Colonic mucosa (tissue), 4 donors: ENCODE results near the gene MELK. TPM values are rescaled to one million over a fixed set of nuclear protein-coding genes. Genes with fewer than 3 reads are reported as not detected.

Experiments
- DNase-seq: peaks from one replicate; pipeline ENCODE4 v3.0.0-alpha.2; 2020
- H3K27ac ChIP-seq: fragments of 200-600 bp; one replicate; pipeline ENCODE4 v1.8.0; 2021
- H3K27me3 ChIP-seq: fragments of 200-600 bp; one replicate; pipeline ENCODE4 v1.8.0; 2021
- H3K36me3 ChIP-seq: fragments of 200-600 bp; one replicate; pipeline ENCODE4 v1.8.0; 2021
- H3K4me1 ChIP-seq: fragments of 200-600 bp; one replicate; pipeline ENCODE4 v1.8.0; 2021; ENCODE audit warnings: mild to moderate bottlenecking
- H3K4me3 ChIP-seq: fragments of 200-600 bp; one replicate; pipeline ENCODE4 v1.8.0; 2021
- H3K9ac ChIP-seq, 2 donors: one replicate each; pipeline ENCODE4 v1.7.0; 2013; ENCODE audit warnings: control low read depth in 2 of 2, low read depth in 2 of 2, low read length in 2 of 2
- H3K9me3 ChIP-seq: fragments of 200-600 bp; one replicate; pipeline ENCODE4 v1.8.0; 2021
- intact Hi-C: fragments of 100-400 bp; cut with DNase I; formaldehyde crosslinking; loops from one replicate; pipeline ENCODE4 v1.14.1; 2022
- total RNA-seq, 2 donors: library from RNA; stranded (reverse); fragmentation: NEBNext Ultra II Directional in 1 of 2; extraction: Animal tissue kit (Norgen Biotek cat#: 25700) in 1 of 2; gene quantifications; one replicate each; pipeline ENCODE4 v1.2.1, GENCODE V29; 2021
- TF ChIP-seq, protein P1 (sequence below): fragments of 200-600 bp; IDR thresholded peaks from one replicate; pipeline ENCODE4 v1.8.0; 2022; ENCODE audit warnings: antibody characterized with exemption, mild to moderate bottlenecking
- donor health status: healthy.
- donor health status: DM: no; HTN: no; CAD: no.
- donor health status: DM: no; HTN: no; CAD: no.

Gene MELK
- total RNA-seq, 2 donors from 2014 or later = 11.9 to 39.8 TPM

DNA sequence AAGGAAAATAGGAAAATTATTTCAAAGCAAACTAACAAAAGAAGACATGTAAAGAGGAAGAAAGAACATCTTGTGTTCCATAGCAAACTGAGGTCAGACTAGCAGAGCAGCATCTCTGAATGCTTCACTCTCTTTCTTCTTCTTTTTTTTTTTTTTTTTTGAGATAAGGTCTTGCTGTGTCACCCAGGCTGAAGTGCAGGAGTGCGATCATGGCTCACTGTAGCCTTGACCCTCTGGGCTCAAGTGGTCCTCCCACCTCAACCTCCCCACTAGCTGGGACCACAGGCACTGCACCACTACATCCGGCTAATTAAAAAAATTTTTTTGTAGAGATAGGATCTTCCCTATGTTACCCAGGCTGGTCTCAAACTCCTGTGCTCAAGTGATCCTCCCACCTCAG is 36.6 kb downstream of the MELK start:
- H3K27ac ChIP-seq = no peak overlapping the region
- intact Hi-C loops = no loop called here

DNA sequence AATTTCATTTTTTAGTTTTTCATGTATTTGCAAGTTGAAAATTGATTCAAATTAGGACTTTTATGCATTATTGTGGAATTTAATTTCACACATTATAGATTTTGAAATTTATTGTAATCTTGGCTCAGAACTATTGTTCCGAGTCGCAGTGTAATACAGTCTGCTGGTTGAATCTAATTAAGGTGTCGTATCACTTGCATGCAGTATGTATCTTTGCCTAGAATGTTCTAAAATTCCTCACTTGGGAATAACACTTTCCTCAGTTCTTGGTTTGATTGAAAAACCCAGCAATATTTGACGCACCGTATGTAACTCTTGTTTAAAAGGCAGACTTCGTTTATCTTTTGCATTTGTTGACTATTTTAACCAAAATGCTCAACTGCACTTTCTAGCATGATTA is 49.4 kb downstream of the MELK start:
- H3K27ac ChIP-seq = no peak overlapping the region
- H3K9me3 ChIP-seq = no peaks in the 10 kb centered on the region
- H3K36me3 ChIP-seq = no peaks in the 10 kb centered on the region
- H3K27me3 ChIP-seq = no peaks in the 10 kb centered on the region
- no peaks in the 10 kb centered on the region for H3K4me1 ChIP-seq
- intact Hi-C loops = no loop called here
- no peak overlapping the region for H3K4me3 ChIP-seq
- DNase-seq = no peak
- TF ChIP-seq, protein P1, sequence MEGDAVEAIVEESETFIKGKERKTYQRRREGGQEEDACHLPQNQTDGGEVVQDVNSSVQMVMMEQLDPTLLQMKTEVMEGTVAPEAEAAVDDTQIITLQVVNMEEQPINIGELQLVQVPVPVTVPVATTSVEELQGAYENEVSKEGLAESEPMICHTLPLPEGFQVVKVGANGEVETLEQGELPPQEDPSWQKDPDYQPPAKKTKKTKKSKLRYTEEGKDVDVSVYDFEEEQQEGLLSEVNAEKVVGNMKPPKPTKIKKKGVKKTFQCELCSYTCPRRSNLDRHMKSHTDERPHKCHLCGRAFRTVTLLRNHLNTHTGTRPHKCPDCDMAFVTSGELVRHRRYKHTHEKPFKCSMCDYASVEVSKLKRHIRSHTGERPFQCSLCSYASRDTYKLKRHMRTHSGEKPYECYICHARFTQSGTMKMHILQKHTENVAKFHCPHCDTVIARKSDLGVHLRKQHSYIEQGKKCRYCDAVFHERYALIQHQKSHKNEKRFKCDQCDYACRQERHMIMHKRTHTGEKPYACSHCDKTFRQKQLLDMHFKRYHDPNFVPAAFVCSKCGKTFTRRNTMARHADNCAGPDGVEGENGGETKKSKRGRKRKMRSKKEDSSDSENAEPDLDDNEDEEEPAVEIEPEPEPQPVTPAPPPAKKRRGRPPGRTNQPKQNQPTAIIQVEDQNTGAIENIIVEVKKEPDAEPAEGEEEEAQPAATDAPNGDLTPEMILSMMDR = no peak
- H3K9ac ChIP-seq = no peak overlapping the region

More for the DNA sequence above, 36.6 kb downstream of the MELK start:
- Histone ChIP-seq H3K36me3 (no peaks in the 10 kb centered on the region), H3K4me1 (no peaks in the 10 kb centered on the region), H3K9ac (no peak overlapping the region), H3K9me3 (no peaks in the 10 kb centered on the region), H3K27me3 (no peaks in the 10 kb centered on the region), H3K4me3 (no peak overlapping the region)
- TF ChIP-seq, protein P1 = no peak
- no peak for DNase-seq

DNA sequence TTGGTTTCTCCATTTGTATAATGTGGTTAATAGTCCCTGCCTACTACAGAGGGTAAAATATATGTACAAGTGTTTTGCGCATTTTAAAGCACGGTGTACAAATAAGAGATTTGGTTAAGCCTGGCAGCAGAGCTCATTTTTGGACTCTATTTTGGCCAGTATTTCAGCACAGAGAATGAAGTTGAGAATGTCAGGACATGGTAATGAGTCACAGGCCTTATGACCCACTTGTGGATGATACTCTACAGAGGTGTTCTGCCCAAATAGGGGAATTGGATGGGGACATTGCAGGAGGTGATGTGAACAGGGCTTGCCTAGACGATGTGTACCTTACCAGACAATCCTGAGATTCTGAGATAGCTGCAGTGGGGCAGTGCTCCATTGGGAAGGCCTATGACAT is 50.6 kb downstream of the MELK start:
- no peak for DNase-seq
- Histone ChIP-seq H3K36me3 (no peaks in the 10 kb centered on the region), H3K4me3 (no peak overlapping the region), H3K27me3 (no peaks in the 10 kb centered on the region), H3K9ac (no peak overlapping the region), H3K9me3 (no peaks in the 10 kb centered on the region), H3K27ac (no peak overlapping the region), H3K4me1 (no peaks in the 10 kb centered on the region)
- intact Hi-C loops = no loop called here
- TF ChIP-seq, protein P1 = no peak

DNA sequence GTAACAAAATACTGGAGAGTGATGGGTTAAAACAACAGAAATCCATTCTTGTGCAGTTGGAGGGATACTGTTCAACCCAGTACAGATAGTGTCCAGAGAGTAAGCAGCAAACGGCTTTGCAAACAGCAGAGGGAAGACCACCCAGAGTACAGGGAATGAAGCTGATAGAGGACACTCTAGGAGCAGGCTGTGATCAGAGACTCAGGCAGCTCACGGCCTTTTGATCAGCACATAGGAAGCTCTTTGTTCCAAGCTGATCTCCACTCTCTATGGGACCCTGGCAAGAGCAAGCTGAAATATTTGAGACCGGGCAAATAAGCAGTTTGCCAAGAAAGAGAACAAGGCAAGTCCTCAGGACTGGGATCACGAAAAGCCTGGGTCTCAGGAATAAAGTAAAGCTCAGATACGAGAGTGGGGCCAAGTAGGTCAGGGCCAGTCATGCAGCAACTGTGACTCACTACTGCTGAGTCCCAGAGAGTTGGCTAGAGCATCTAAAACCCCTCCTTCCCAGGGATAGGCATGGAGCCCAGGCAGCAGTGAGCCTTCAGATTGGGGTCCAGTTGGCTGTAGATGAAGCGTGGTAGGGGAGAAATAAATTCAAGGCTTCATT is 52.4 kb downstream of the MELK start:
- Histone ChIP-seq H3K9ac (no peak overlapping the region), H3K27me3 (no peaks in the 10 kb centered on the region), H3K4me1 (no peaks in the 10 kb centered on the region), H3K9me3 (no peaks in the 10 kb centered on the region), H3K27ac (no peak overlapping the region), H3K36me3 (no peaks in the 10 kb centered on the region), H3K4me3 (no peak overlapping the region)
- no peak for DNase-seq
- intact Hi-C loops = no loop called here
- TF ChIP-seq, protein P1 = no peak

DNA sequence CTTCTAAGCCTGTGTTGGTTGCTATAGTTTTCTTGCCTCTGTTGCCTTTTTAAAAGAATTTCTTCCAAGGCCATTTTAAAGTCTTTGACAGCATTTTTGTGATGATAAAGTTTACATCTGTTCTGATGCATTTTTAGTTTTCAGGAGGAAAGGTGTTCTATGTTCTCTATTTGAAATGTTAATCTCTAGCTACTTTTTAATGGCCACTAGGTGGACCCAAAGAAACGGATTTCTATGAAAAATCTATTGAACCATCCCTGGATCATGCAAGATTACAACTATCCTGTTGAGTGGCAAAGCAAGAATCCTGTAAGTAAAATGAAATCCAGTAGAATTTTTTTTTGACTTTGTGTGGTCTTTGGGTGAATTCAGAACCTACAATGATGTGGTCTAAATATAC is 60.2 kb downstream of the MELK start:
- Histone ChIP-seq H3K9me3 (no peaks in the 10 kb centered on the region), H3K36me3 (no peaks in the 10 kb centered on the region), H3K27me3 (no peaks in the 10 kb centered on the region), H3K9ac (no peak overlapping the region), H3K27ac (no peak overlapping the region), H3K4me1 (no peaks in the 10 kb centered on the region), H3K4me3 (no peak overlapping the region)
- intact Hi-C loops = loop anchor here (5.0 kb wide), 1 partner anchor 94 kb away; no protein-coding TSS in a partner anchor
- TF ChIP-seq, protein P1 = peak; percentile 55
- DNase-seq = no peak
